Measurements from ENCODE around the gene SYT2.
A peak's percentile ranks its signal among the peaks of the same experiment; 100 is the strongest.
"Not testable (repeated sequence)": the region's sequence is repeated elsewhere in the genome, so short reads cannot be mapped to it uniquely, and the experiment has no call there.

The SYT2 gene

DNA sequence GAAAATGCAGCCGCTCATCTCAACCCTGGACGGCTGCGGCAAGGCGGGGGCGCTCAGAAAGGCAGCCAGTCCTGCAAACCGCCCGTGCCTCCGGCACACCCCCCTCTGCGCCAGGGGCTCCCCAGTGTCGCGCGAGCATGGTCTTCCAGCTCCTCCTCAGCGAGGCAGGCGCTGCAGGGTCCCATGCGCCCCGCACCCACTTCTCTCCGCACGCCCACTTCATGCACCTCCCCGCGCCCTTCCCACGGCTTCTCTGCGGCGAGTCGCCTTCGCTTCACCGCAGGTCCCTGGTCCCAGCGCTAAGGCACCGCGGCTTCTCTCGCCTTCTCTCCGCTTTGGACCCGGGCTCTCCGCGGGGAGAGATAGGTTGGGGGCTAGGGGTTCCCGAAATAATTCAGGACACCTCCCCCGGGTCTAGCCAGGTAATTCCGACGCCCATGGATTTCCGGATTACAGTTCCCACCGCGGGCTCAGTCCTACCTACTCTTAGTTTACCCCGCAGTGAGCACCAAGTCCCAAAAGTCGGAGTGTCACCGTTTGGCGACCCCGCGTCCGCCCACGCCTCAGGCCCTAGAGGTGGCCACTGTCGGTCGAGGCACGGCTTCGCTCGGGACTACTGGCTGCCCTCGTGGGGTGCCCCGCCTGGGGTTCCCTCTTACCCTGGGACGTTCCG lies 67.5 kb downstream of the SYT2 start:
- DNase-seq (ENCODE audit: low spot score): no peak

DNA sequence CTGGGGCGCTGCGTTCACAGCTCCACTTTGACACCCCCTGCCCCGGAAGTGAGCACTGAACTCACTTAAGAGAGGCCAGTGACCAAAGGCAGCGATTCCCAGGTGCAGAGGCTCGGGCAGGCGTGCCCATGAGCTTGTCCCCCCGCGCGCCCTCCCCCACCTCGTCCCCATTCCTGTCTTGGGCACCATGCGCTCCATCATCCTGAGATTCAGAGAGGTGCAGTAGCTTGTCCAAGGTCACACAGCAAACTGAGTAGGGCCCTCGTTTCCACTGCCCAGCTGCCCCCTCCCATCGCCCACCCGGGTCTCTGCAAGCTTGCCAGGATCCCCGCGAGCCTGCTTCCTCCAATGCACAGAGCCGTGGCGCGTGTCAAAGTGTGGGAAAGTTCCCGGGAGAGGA lies 68.0 kb downstream of the SYT2 start:
- no peak for DNase-seq (ENCODE audit: low spot score)

DNA sequence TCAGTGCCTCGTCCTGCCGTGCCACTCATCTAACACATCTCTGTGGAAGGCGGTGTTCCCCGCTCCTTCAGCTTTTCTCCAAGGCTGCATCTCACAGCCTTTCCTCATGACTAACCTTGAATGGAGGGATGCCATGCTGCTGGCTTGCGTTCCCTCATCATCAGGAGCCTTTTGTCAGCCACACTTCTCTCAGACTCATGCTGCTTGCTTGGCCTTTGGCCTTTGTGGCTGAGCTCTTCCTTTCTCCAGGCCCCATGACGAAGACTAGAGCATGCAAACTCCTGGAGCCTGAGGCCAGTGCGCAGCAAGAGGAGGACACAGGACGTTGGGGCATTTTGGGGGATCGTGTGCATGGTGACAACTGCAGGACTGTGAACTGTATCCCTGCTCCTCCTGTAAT lies 70.8 kb downstream of the SYT2 start:
- DNase-seq (ENCODE audit: low spot score): no peak

DNA sequence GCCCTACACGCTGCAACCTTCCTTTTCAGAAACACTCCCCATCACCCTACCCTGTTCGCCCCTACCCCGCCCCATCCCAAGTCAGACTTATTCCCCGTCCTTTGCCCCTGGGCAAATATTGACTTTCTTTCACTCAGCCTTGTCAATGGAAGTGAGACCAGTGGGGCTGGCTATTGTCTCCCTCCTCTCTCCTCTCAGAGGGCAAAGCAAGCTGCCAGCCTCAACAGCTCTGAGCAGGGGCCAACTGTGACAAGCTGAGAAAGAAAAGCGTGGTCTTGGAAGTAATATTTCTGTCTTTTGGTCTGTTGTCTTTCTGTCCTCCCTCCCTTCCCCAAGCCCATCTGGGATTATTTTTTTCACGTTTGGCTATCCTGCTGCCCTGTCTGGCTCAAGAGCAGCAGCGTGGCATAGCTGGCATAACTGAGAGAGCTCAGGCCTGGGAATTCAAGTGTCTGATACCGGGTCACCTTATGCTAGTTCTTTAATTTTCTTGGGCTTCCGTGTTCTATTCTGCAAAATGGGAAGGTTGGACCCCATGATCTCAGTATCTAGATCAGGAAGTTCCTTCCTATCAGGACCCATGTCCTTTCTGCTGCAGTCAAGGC lies 71.5 kb downstream of the SYT2 start:
- not testable (repeated sequence) for DNase-seq (ENCODE audit: low spot score)

DNA sequence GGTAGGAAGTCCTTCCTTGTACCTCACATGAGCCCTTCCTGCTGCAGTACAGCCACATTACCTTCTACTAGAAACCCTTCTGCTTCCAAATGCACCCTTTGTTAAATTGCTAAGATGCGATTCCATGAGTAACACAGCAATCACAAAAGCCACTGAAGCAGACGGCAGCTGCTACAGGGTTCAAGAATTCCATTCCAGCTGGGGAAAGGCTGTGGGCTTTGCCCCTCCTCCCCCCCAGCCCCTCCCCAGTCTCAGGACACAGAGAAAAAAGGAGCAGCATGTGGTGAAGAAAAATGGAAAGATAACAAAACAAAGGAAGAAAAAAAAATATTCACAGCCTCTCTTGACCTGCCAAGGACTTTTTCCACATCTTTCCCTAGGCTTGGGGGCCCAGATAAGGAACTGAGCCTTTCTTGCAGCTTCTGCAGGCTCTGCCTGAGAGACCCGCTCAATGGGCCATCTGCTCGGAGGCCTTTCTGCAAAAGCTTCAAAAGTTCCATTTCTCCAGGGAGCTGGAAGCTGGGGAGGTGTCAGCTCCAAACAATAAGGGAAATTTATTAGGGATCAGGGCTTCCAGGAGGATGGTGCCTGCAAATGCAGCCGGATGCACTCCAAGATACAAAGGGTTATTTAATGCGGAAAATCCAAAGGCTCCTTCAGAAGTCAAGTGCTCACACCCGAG lies 72.1 kb downstream of the SYT2 start:
- DNase-seq (ENCODE audit: low spot score): no peak

DNA sequence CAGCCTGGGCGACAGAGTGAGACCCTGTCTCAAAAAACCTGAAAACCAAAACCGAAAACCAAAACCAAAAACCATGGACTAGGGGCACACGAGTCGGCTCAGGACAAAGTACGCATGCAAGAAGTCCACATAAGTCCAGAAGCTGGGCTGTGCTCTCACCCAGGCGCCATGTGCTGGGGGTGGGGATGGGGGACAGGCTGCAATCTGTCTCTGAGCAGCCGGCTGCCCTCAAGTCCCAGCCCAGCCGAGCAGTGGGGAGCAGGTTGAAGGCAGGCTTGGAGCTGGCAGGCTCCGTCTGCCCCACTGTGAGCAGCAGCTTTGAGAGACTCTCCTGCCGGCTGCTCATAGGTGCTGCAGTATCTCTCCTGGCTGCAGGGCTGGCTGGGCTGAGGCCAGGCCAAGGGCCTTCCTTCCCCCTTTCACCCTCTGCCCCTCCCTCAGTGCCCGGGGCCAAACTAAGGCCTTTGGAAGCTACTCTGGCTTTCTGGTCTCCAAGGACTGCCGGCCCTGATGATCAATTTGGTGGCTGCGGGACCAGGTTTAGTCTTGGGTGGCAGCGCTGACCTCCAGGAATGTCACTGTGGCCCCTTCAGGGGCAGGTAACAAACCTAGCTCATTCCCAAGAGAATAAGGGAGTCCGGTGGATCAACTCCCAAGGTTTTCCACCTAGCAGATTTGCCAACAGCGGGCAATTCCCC lies 72.8 kb downstream of the SYT2 start:
- DNase-seq (ENCODE audit: low spot score): not testable (repeated sequence)

DNA sequence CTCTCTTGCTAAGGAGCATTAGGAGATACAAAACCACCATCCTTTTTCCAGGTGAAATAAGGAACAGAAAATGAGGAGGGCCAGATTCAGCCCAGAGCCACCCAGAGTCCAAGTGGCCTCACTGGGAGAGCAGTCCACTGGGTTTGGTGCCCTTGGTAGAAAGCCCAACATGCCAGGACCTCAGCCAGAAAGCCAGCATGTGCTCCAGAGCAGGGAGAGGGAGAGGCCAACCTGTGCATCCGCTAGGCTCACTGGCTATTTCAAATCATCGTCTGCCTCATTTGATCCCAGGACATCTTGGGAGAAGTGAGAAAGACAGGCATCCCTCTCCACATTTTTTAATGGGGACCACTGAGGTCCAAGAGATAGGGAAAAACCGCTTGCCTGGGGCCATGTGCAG lies 74.1 kb downstream of the SYT2 start:
- DNase-seq (ENCODE audit: low spot score): not testable (repeated sequence)

DNA sequence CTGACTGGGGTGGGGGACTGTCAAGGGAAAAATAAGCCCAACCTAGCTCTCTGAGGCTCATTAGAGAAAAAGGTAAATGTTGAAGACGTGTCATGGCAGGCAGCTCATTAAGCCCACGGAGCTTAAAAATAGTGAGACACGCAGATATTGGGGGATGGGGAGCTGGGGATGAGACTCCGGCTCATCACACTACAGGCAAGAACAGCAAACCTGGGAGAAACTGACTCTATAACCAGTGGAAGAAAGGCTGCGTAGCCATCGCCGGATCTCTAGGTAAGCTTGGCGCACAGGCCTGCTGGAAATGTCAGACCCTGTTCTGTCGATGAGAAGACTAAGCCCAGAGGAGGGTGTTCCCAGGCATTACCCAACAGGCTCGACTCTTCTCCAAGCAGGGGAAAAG lies 78.0 kb downstream of the SYT2 start:
- DNase-seq (ENCODE audit: low spot score): no peak

DNA sequence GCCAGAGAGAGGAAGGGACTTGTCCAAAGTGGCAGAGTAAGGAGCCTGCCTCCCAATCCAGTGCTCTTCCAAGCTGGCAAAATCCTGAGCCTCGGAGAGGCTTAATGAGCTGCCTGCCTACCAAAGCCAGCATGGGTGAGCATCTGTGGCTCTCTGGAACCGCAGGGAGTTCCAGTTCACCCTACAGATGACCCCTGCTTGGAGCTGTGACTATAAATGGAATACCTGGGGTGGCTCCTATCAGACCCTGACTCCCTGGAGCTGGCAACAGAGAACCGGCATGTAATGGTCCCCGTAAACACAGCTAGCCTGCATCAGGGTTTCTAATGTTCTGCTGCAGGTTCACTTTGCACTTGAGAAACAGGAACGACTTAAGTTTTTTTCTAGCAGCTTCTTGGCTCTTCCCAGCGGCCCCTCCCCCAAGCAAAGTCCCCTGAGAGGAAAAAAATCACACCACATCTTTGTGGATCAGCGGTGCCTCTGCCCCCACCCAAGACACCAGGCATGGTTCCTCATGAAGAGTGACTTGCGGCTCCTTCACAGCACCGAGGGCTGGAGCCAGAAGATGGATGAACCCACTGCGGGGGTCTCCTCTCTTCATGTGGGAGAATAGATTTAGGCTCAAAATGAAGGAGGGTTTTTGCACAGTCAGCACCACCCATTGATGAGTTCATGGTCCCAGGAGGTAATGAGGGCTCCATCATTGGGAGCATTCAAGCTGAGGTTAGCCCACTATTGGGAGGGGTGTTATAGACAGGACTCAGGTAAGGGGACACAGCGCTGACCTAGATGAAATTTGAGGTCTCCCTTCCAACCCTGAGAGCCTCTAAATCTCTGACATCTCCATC lies 79.0 kb downstream of the SYT2 start:
- DNase-seq (ENCODE audit: low spot score): no peak

DNA sequence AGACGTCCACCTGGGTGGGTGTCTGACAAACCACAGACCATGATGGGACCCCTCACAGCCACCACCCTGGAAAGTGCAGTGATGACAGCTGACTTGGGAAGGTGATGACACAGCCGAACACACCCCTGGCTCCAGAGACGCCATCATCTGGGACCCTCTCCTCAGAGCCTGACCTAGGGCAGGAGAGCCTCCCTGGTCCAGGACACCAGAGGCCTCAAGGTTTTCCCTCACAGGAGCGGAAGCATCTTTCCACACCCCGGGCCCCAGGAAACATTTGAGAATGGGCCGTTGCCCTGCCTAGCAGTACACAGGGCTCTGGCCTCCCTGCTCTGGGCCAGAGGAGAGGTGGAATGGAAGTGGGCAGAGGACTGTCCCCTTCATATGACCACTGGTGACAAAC lies 79.7 kb downstream of the SYT2 start:
- DNase-seq (ENCODE audit: low spot score): no peak

DNA sequence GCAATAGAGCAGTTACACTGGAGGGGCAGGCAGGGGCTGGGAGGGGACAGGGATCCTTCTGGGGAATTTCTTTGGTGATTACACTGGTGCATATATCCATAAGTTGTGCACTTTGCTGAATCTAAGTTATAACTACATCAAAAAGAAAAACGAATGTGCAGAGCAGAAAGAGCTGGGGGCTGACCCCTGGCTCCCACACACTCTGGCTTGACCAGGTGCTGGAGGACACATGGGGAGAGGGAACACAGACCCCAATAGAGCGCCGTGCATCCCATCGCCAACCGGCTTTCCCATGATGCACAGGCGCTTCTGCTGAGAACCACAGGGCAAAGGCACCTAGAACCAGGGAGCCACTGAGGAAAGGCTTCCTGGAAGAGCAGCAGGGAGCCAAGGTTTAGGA lies 80.2 kb downstream of the SYT2 start:
- DNase-seq (ENCODE audit: low spot score): not testable (repeated sequence)

DNA sequence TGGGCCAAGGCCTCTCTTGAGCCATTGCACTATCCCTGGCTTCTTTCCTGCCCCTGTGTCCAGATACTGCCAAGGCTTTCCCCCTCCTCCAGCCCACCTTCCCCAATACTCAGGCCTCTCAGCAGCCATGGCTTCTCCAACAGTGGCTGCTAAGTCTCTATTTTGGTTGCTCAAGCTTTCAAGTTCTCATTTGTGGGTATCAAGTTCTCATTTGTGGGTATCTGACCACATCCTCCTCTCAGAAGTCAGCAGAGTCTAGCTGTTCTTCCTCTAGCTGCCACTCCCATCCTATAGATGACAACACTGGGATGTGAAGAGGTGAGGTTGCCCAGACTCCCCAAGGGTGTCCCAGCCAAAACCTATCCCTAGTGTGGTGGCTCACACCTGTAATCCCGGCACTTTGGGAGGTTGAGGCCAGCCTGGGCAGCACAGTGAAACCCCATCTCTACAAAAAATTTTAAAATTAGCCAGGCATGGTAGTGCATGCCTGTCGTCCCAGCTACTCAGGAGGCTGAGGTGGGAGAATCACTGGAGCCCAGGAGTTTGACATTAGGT lies 80.9 kb downstream of the SYT2 start:
- DNase-seq (ENCODE audit: low spot score): not testable (repeated sequence)

DNA sequence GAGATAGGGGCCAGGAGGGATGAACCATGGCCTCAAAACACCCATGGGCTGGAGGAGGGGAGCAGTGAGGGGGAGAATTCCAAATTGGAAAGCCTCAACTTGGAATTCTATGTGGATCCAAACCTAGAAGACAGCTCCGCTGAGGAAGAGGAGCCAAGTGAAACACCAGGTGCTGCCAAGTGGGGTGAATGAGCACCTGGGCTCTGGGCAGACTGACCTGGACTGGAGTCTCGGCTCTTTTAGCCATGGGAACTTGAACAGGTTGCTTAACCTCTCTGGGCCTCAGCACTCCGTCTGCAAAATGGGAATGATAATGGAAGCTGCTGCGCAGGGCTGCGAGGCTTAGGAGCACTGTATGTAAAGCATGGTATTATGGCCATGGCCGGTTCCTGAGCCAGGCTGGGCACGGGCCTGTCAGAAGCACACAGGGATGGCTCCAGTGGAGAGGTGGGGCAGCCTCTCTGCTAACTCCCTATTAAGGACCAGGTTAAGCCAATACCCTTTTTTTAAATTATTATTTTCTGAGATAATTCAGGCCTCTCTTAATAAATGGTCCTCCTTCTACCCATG lies 81.5 kb downstream of the SYT2 start:
- DNase-seq (ENCODE audit: low spot score): no peak

DNA sequence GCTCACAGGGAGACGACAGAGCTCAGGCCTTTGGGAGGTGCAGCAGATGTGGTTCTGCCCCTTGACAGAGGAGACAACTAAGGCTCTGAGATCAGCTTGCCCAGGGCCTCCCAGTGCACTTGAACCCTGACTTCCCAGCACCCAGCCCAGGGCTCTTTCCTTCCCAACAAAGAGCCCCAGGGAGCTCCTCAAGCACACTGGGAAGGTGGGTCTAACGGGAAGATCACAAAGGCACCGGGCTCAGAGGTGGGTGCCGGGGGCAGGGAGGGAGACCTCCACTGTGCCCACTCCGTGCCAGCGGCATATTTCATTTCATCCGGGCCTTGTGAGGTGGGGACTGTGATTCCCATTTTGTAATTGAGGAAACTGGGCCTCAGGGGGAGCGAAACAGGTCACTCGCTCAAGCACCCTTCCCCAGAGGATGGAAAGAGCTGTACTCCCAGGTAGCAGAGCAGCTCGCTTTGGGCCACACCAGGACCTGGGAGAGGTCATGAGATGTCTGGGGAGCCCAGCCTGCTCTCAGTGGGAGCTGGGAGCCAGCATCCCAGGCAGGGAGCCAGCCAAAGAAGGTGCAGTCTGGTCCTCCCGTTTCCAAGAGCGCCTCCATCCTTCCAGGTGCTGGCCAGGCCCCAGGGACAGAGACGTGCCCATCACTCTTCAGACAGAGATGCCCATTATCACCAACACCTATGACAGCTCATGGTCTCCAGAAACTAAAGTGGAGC lies 82.3 kb downstream of the SYT2 start:
- DNase-seq (ENCODE audit: low spot score): no peak

DNA sequence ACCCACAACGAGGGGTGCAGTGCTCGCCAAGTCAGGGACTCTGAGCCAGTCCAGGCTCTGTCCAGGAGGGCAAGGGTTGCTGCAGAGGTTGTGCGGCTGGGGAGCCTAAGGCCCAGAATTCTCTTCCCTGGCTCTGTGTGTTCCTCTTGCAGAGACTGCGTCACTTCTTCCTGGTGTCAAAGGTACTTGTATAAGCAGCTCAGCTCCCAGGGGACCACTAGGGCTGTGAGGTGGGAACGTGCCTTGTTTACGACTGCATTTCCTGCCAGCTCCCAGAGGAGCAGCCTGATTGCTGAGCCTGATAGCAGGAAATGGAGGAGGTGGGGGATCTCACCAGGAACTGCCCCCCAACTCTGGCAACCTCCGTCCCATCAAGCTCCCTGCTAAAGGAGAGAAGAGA lies 83.2 kb downstream of the SYT2 start:
- not testable (repeated sequence) for DNase-seq (ENCODE audit: low spot score)

DNA sequence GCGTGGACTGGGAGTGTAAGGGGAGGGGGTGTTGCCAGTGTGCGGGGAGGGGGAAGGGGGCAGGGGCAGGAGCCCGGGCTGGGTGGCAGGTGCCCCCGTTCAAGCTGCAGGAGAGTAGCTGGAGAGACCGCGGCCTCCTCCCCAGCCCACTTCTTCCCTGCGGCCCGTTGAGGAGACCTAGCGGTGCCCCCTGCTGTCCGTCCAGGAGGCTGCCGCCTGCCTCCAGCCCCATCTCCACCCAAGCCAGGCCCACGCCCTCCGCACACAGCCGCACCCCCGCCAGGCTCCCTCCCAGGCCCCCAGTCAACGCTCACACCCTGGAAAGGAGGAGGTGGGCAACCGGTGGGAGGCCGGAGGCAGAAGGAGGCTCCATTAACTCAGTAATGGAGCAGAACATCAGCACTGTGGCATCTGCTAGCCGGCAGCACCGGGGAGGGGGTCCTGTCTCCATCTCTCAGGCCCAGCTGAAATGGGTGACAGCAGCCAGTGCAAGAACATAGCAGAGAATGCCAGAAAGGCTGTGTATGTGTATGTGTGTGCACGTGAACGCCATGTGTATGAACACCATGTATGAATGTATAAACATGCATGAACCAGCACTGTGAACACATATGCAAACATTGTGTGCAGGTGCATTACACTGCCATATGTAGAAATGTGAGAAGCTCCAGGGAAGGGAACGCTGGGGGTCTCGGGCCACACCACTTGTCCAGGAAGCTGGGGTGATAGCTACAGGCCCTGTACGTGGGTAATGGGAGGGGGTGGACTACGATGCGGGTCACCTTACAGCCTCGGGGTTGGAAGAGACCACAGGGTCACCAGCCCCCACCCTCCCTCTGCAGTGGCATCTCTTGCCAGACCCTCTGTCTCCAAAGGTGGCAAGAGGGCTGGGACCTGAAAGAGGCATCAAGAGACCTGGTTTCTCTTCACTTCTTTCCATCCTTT lies 84.6 kb downstream of the SYT2 start:
- peak; percentile 49 for DNase-seq (ENCODE audit: low spot score)

DNA sequence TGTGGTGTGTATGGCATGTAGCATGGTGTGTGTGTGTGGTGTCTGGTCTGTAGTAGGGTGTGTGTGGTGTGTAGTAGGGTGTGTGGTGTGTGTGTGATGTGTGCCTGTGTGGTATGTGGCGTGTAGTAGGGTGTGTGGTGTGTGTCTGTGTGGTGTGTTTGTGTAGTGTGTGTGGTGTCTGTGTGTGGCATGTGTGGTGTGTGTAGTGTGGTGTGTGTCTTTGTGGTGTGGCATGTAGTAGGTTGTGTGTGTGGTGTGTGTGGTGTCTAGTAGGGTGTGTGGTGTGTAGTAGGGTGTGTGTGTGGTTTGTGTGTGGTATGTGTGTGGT lies 85.5 kb downstream of the SYT2 start:
- DNase-seq (ENCODE audit: low spot score): no peak

DNA sequence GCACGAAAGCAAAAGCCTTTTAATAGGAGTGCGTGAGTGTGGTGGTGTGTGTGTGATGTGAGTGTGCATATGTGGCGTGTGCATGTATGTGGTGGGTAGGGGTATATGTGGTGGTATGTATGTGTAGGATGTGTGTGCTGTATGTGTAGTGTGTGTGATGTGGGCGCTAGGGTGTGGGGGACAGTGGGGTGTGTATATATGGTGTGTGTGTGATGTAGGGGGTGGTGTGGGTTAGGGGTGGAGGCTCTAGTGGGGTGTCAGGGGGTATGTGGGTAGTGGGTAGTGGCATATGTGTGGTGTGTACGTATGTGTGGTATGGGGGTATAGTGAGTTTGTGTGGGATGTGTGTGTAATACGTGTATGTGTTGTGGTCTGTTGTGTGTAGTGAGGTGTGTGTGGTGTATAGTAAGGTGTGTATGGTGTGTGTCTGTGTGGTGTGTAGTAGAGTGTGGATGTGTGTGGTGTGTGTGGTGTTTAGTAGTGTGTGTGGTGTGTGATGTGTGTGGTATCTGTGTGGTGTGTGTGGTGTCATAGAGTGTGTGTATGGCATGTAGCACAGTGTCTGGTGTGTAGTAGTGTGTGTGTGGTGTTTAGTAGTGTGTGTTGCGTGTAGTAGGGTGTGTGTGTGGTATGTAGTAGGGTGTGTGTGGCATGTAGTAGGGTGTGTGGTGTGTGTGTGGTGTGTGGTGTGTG lies 86.0 kb downstream of the SYT2 start:
- no peak for DNase-seq (ENCODE audit: low spot score)

DNA sequence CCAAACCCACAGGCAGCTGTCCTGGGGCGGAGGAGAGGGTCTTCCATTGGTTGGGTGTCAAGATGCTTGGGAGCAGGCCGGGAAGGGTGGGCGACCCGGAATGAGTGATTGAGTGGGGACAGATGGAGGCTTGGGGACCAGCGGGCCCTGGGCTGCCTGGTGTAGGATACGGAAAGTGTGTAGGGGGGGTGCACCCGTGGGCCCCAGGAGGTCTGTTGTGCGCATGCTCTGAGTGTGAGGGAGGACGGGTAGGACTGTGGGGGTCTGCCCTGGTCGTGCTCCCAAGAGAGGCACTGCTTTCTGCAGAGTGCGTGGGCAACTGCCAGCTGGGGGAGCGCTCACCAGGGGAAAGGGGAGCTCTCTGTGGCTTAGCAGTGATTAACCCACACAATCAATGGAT lies 86.8 kb downstream of the SYT2 start:
- DNase-seq (ENCODE audit: low spot score): not testable (repeated sequence)

Data from hematopoietic multipotent progenitor cell treated with erythropoietin and hydrocortisone succinate and interleukin-3 and kit ligand, for 15 days (in vitro differentiated cells).